GM12878 (cell line): Measurements from ENCODE around the gene SLC22A12. TPM values are rescaled to one million over a fixed set of nuclear protein-coding genes. Genes with fewer than 3 reads are reported as not detected.

Experiments
- ATAC-seq: fragments of 200-7000 bp; cut with Tn5 transposase; 3 replicates; pipeline ENCODE4 v1.9.1; 2020; ENCODE audit warnings: mild to moderate bottlenecking, moderate library complexity
- BruUV-seq: library from RNA; stranded (reverse); fragments of 400-500 nt; replicated peaks from 2 replicates; lab custom pipeline; 2021; lab: Mats Ljungman, UMichigan
- CTCF ChIA-PET: fragments of 300-600 bp; sonication (Branson Sonifier 250); formaldehyde crosslinking; extraction: SDS; loops from one replicate; lab custom pipeline; 2021; ENCODE audit warnings: inconsistent platforms; lab: Yijun Ruan, JAX
- POLR2A ChIA-PET: fragments of 350-600 bp; formaldehyde crosslinking; extraction: SDS; loops from one replicate; lab custom pipeline; 2021; ENCODE audit warnings: inconsistent platforms; lab: Charles Lee
- RAD21 ChIA-PET: fragments of 300-600 bp; sonication (Branson Sonifier 250); formaldehyde crosslinking; loops from one replicate; lab custom pipeline; 2023; ENCODE audit warnings: antibody characterized with exemption; ENCODE audit not compliant: unreplicated experiment; lab: Charles Lee
- SMC1A ChIA-PET: fragments of 300-600 bp; sonication (Branson Sonifier 250); formaldehyde crosslinking; loops from one replicate; lab custom pipeline; 2023; ENCODE audit not compliant: unreplicated experiment, uncharacterized antibody; lab: Charles Lee
- DNase-seq: peaks from one replicate; pipeline ENCODE4 v3.0.0-alpha.2; 2011; ENCODE audit warnings: low read depth, low spot score
- FAIRE-seq: peaks from 3 replicates; lab custom pipeline; 2011; peaks lifted over from hg19 to GRCh38; lab: Jason Lieb, UNC
- H2AFZ ChIP-seq: 2 replicates; pipeline ENCODE4 v1.6.0; 2011; ENCODE audit warnings: low read depth, low read length, control low read depth; ENCODE audit not compliant: control insufficient read depth
- H3K27ac ChIP-seq: 2 replicates; pipeline ENCODE4 v1.5.1; 2011; ENCODE audit warnings: control low read depth; ENCODE audit not compliant: control insufficient read depth, insufficient read depth
- H3K27me3 ChIP-seq, 2 experiments: replicated peaks in 1 of 2; 2 replicates each; pipeline versions ENCODE4 v1.6.0 to v1.6.1; 2011; ENCODE audit warnings: low read length in 1 of 2; ENCODE audit not compliant: control insufficient read depth in 2 of 2, insufficient read depth in 2 of 2
- H3K36me3 ChIP-seq, 2 experiments: 2 replicates each; pipeline ENCODE4 v1.5.1; 2011; ENCODE audit warnings: low read length in 1 of 2; ENCODE audit not compliant: control insufficient read depth in 2 of 2, insufficient read depth in 2 of 2
- H3K4me1 ChIP-seq: 2 replicates; pipeline ENCODE4 v1.6.1; 2011; ENCODE audit warnings: mild to moderate bottlenecking, low read length, moderate library complexity, mixed read lengths; ENCODE audit not compliant: control insufficient read depth, insufficient read depth
- H3K4me2 ChIP-seq: 2 replicates; pipeline ENCODE4 v1.6.0; 2011; ENCODE audit warnings: control low read depth; ENCODE audit not compliant: control insufficient read depth, insufficient read depth
- H3K4me3 ChIP-seq: fragments of 200-600 bp; sonication (generic); 2 replicates; pipeline ENCODE4 v1.5.1; 2016
- H3K79me2 ChIP-seq: 2 replicates; pipeline ENCODE4 v1.6.0; 2011; ENCODE audit warnings: low read length; ENCODE audit not compliant: control insufficient read depth, insufficient read depth
- H3K9ac ChIP-seq: 2 replicates; pipeline ENCODE4 v1.8.0; 2011; ENCODE audit warnings: low read length, control low read depth, mixed read lengths; ENCODE audit not compliant: control insufficient read depth, insufficient read depth
- H3K9me3 ChIP-seq: replicated peaks from 3 replicates; pipeline ENCODE4 v1.5.1; 2011; ENCODE audit warnings: mild to moderate bottlenecking, low read length; ENCODE audit not compliant: control insufficient read depth, insufficient read depth
- H4K20me1 ChIP-seq: 2 replicates; pipeline ENCODE4 v1.6.0; 2011; ENCODE audit not compliant: control insufficient read depth, insufficient read depth
- BACH1 ChIP-seq: fragments of 450-650 bp; IDR thresholded peaks from 2 replicates; pipeline ENCODE4 v1.6.1; 2017; ENCODE audit warnings: mild to moderate bottlenecking, borderline replicate concordance
- BMI1 ChIP-seq: fragments of 450-650 bp; IDR thresholded peaks from 2 replicates; pipeline ENCODE4 v1.6.1; 2016; ENCODE audit warnings: mild to moderate bottlenecking, moderate library complexity, borderline replicate concordance
- CBFB ChIP-seq: IDR thresholded peaks from 2 replicates; pipeline ENCODE4 v1.6.1; 2016; ENCODE audit warnings: antibody characterized with exemption, low read depth
- DPF2 ChIP-seq: fragments of 450-650 bp; IDR thresholded peaks from 2 replicates; pipeline ENCODE4 v1.6.1; 2017; ENCODE audit warnings: mild to moderate bottlenecking
- FOS ChIP-seq: IDR thresholded peaks from 3 replicates; pipeline ENCODE4 v1.6.1; 2011; ENCODE audit warnings: borderline replicate concordance; ENCODE audit not compliant: insufficient read length; ENCODE audit errors: extremely low read depth
- FOXM1 ChIP-seq: IDR thresholded peaks from 2 replicates; pipeline ENCODE4 v1.6.1; 2012; ENCODE audit warnings: low read depth, mild to moderate bottlenecking, inconsistent platforms, low read length, moderate library complexity
- IKZF2 ChIP-seq, 2 experiments: fragments of 450-650 bp; IDR thresholded peaks; 2 replicates each; pipeline ENCODE4 v1.6.1; 2017; ENCODE audit warnings: mild to moderate bottlenecking in 2 of 2, moderate library complexity in 2 of 2
- PAX5 ChIP-seq: IDR thresholded peaks from 2 replicates; pipeline ENCODE4 v1.6.1; 2011; ENCODE audit warnings: low read depth, low read length, borderline replicate concordance
- PKNOX1 ChIP-seq: fragments of 450-650 bp; IDR thresholded peaks from 2 replicates; pipeline ENCODE4 v1.6.1; 2016; ENCODE audit warnings: mild to moderate bottlenecking
- RUNX3 ChIP-seq: IDR thresholded peaks from 2 replicates; pipeline ENCODE4 v1.6.1; 2012; ENCODE audit warnings: low read length, inconsistent platforms
- ZNF207 ChIP-seq: fragments of 450-650 bp; IDR thresholded peaks from 2 replicates; pipeline ENCODE4 v1.6.1; 2014; ENCODE audit warnings: antibody characterized with exemption, mild to moderate bottlenecking, borderline replicate concordance
- ZNF217 ChIP-seq: fragments of 450-650 bp; IDR thresholded peaks from 2 replicates; pipeline ENCODE4 v1.6.1; 2017; ENCODE audit warnings: antibody characterized with exemption, mild to moderate bottlenecking
- ZNF274 ChIP-seq: IDR thresholded peaks from one replicate; pipeline ENCODE4 v1.8.0; 2011; ENCODE audit not compliant: insufficient read length, insufficient read depth
- ZNF622 ChIP-seq: fragments of 450-650 bp; IDR thresholded peaks from 2 replicates; pipeline ENCODE4 v1.6.1; 2017; ENCODE audit warnings: mild to moderate bottlenecking, inconsistent platforms
- WGBS: methylation state at CpG from one replicate; pipeline ENCODE4 v1.1.6; 2016; ENCODE audit warnings: low lambda C conversion rate; ENCODE audit not compliant: insufficient replicate concordance, insufficient coverage; ENCODE audit errors: missing lambda C conversion rate; 5-methylcytosine and 5-hydroxymethylcytosine counted together
- in situ Hi-C: fragments of 300-500 bp; cut with MboI; formaldehyde crosslinking; loops from 9 replicates; pipeline ENCODE4 v1.14.3; 2018; ENCODE audit warnings: mixed read lengths
- intact Hi-C: fragments of 100-400 bp; cut with micrococcal nuclease; formaldehyde crosslinking; loops from one replicate; pipeline ENCODE4 v1.14.2; 2022; ENCODE audit not compliant: unreplicated experiment
- polyA plus RNA-seq, 11 experiments: library from polyadenylated mRNA; depleted of rRNA in 4 of 11; unstranded in 6 of 11; stranded (reverse) in 5 of 11; fragments of >200 nt; fragmentation: Nextera tagmentation in 4 of 11; fragmentation: Illumina TruSeq in 1 of 11; extraction: Ambion mirVana in 4 of 11; extraction: Trizol in 1 of 11; gene quantifications; 1 replicate in 1 of 11; 2 replicates in 10 of 11; pipeline versions ENCODE4 v1.2.1 to v1.2.3, GENCODE V29; 2011 to 2016; ENCODE audit warnings: inconsistent platforms in 2 of 11, missing spikeins in 2 of 11, low read depth in 1 of 11
- total RNA-seq, 4 experiments: library from RNA; depleted of rRNA in 3 of 4; stranded (reverse); fragments of >200 nt in 3 of 4; fragmentation: Illumina TruSeq in 1 of 4; extraction: Trizol in 1 of 4; gene quantifications; 2 replicates each; pipeline versions ENCODE4 v1.2.1 to v1.2.3, GENCODE V29; 2013 to 2021

The SLC22A12 gene
- total and polyA plus RNA-seq, 10 of the 15 experiments (the other 5 are each of a cell fraction or from before 2014, with no cell fraction given): not detected

- Histone ChIP-seq H3K4me3 (no peak overlapping the region), H3K4me1 (no peaks in the 10 kb centered on the region), H3K4me2 (no peak overlapping the region), H3K9ac (no peak overlapping the region), H4K20me1 (no peaks in the 10 kb centered on the region), H2AFZ (no peak overlapping the region), H3K36me3 (no peaks in the 10 kb centered on the region), H3K79me2 (no peaks in the 10 kb centered on the region), H3K9me3 (no peaks in the 10 kb centered on the region), H3K27ac (no peak overlapping the region), H3K27me3 (peaks cover 6 to 14% of the 10 kb centered on the region in 2 experiments; a peak in 3 of 4 replicates)
- WGBS: 4% methylated on average over 4 of the region's 4 CpGs
- ChIA-PET SMC1A (interaction anchor here (1.2 kb wide), 1 partner anchor 191 kb away, joined by 3 read pairs; no protein-coding TSS in a partner anchor), RAD21 (interaction anchor here (0.7 kb wide), 1 partner anchor 19 kb away, joined by 3 read pairs; no protein-coding TSS in a partner anchor), CTCF (interaction anchor here (1.5 to 2.4 kb wide), 3 partner anchors 11 to 191 kb away, joined by 3 to 22 read pairs (median 10); no protein-coding TSS in a partner anchor), POLR2A (interaction anchor here (0.6 kb wide), 1 partner anchor 415 kb away, joined by 4 read pairs; no protein-coding TSS in a partner anchor)
- FAIRE-seq (no peak), ATAC-seq (no peak), DNase-seq (no peak)
- TF ChIP-seq CBFB (no peak), DPF2 (no peak), IKZF2 (IDR thresholded peaks at IDR 0.05) (no peak), ZNF274 (no peak), FOXM1 (no peak), BACH1 (no peak), ZNF217 (no peak), ZNF622 (no peak), PAX5 (no peak), PKNOX1 (no peak), BMI1 (no peak), FOS (no peak), ZNF207 (no peak), RUNX3 (no peak)
- in situ Hi-C loops (no loop called here), intact Hi-C loops (no loop called here)
- no TSS peak for BruUV-seq
Measured at GRCh38 chr11:64639885-64640284, 48.9 kb downstream of the SLC22A12 start.
